Skeletal muscle tissue (tissue), 4 donors: ENCODE results near the gene APOB. TPM values are rescaled to one million over a fixed set of nuclear protein-coding genes. Genes with fewer than 3 reads are reported as not detected.

Experiments
- H3K27ac ChIP-seq: one replicate; pipeline ENCODE4 v1.7.0; 2013; ENCODE audit warnings: mild to moderate bottlenecking, low read depth, low read length, inconsistent platforms
- H3K27me3 ChIP-seq, 3 donors: one replicate each; pipeline ENCODE4 v1.7.0; 2013; ENCODE audit warnings: low read length in 3 of 3; ENCODE audit not compliant: control insufficient read depth in 3 of 3, insufficient read depth in 3 of 3
- H3K36me3 ChIP-seq, 3 donors: one replicate each; pipeline ENCODE4 v1.7.0; 2013; ENCODE audit warnings: low read length in 3 of 3; ENCODE audit not compliant: control insufficient read depth in 3 of 3, insufficient read depth in 3 of 3
- H3K4me1 ChIP-seq, 3 donors: one replicate each; pipeline ENCODE4 v1.7.0; 2013; ENCODE audit warnings: low read length in 3 of 3, mild to moderate bottlenecking in 3 of 3; ENCODE audit not compliant: control insufficient read depth in 3 of 3, insufficient read depth in 3 of 3
- H3K4me3 ChIP-seq, 3 donors: one replicate each; pipeline ENCODE4 v1.7.0; 2013; ENCODE audit warnings: low read length in 3 of 3
- H3K9ac ChIP-seq, 3 donors: one replicate each; pipeline ENCODE4 v1.7.0; 2013; ENCODE audit warnings: low read length in 3 of 3, mild to moderate bottlenecking in 3 of 3, moderate library complexity in 2 of 3, low read depth in 1 of 3
- H3K9me3 ChIP-seq, 3 donors: one replicate each; pipeline ENCODE4 v1.7.0; 2013; ENCODE audit warnings: low read length in 3 of 3; ENCODE audit not compliant: control insufficient read depth in 3 of 3
- total RNA-seq: library from RNA; depleted of rRNA; stranded (reverse); fragments of >200 nt; gene quantifications from one replicate; pipeline ENCODE4 v1.2.3, GENCODE V29; 2014
- donor health status: Osteomylitis.

APOB gene
- total RNA-seq, 1 donor from 2014 or later, result 0.52 TPM

DNA sequence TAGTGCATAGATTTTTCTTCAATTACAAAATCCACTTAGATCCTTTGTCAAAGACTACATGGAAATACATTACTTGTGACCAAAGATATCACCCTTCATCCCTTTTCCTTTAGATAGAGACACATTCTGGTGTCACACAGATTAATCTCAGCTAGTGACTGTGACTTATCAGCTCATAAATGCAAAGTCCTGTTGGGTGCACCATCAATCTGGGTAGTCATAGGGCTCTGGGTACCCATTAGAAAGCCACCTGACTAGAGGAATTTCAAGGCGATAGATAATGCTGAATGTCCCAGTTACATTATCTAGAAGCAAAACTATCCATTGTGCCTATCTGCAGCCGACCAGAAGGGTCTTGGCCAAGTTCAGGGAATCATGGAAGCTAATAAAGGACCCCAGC lies 2.6 kb upstream of the APOB start:
- no peak overlapping the region for H3K4me3 ChIP-seq
- H3K9ac ChIP-seq, result no peak overlapping the region
- no peaks in the 10 kb centered on the region for H3K36me3 ChIP-seq
- H3K27me3 ChIP-seq, result peaks cover 4 to 12% (median 10%) of the 10 kb centered on the region in 3 donors
- H3K27ac ChIP-seq, result no peak overlapping the region
- no peaks in the 10 kb centered on the region for H3K9me3 ChIP-seq
- peaks cover 5 to 8% (median 6%) of the 10 kb centered on the region in 3 donors for H3K4me1 ChIP-seq

GRCh38 chr2:21044694-21045371 lies 960 bp upstream of the APOB start:
- H3K4me1 ChIP-seq, result peaks cover 5 to 8% (median 6%) of the 10 kb centered on the region in 3 donors
- H3K4me3 ChIP-seq, result no peak overlapping the region
- H3K36me3 ChIP-seq, result no peaks in the 10 kb centered on the region
- H3K27me3 ChIP-seq, result peaks cover 4 to 12% (median 10%) of the 10 kb centered on the region in 3 donors
- no peak overlapping the region for H3K27ac ChIP-seq
- no peak overlapping the region for H3K9ac ChIP-seq
- no peaks in the 10 kb centered on the region for H3K9me3 ChIP-seq

DNA sequence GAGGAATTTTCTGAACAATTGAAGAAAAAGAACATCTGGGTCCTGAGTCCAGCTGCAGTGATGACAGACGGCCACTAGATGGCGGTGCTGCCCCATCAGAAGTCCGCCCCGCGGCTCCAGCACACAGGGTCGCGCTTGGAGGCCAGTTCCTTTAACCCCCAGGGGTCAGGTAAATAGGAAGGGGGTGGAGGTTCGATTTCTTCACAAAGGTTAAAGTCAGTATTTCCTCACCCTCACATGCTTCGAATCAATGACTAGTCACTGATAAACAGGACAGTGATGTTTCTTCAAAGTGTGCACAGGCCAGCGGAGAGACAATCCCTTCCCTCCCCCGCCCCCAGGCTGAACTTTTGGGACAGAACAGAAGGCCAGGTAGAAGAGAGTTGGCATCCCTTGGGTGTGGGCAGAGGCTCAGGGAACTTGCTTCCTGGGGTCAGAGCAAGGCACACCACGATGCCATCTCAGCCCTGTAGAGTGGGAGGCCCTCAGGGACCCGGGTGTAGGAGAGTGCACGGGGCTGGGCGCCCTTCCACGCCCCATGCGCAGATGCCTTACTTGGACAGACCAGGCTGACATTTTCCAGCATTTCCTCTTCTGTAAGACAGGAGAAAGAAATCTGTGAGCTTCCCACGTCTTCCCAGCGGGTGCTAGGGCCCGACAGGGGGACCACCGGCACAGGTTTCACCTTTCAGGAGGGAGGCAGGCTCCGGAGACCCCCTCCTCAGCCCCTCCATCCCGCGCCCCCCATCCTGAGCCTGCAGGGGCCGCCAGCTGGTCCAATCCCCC lies 722 bp downstream of the APOB start:
- Histone ChIP-seq H3K36me3 (no peaks in the 10 kb centered on the region), H3K4me1 (peaks cover 11 to 17% (median 12%) of the 10 kb centered on the region in 3 donors), H3K9ac (peak overlapping the region in 2 of 3 donors; percentile 51 to 54), H3K4me3 (peak overlapping the region; percentile 34 to 66 (median 66)), H3K27me3 (peaks cover 4 to 12% (median 10%) of the 10 kb centered on the region in 3 donors), H3K9me3 (no peaks in the 10 kb centered on the region), H3K27ac (no peak overlapping the region)

GRCh38 chr2:21042708-21042957 lies 1.2 kb downstream of the APOB start:
- no peaks in the 10 kb centered on the region for H3K9me3 ChIP-seq
- no peak overlapping the region for H3K27ac ChIP-seq
- peaks cover 11 to 17% (median 12%) of the 10 kb centered on the region in 3 donors for H3K4me1 ChIP-seq
- H3K9ac ChIP-seq, result no peak overlapping the region
- no peaks in the 10 kb centered on the region for H3K36me3 ChIP-seq
- peaks cover 4 to 12% (median 10%) of the 10 kb centered on the region in 3 donors for H3K27me3 ChIP-seq
- peak overlapping the region in 1 of 3 donors; percentile 66 for H3K4me3 ChIP-seq

DNA sequence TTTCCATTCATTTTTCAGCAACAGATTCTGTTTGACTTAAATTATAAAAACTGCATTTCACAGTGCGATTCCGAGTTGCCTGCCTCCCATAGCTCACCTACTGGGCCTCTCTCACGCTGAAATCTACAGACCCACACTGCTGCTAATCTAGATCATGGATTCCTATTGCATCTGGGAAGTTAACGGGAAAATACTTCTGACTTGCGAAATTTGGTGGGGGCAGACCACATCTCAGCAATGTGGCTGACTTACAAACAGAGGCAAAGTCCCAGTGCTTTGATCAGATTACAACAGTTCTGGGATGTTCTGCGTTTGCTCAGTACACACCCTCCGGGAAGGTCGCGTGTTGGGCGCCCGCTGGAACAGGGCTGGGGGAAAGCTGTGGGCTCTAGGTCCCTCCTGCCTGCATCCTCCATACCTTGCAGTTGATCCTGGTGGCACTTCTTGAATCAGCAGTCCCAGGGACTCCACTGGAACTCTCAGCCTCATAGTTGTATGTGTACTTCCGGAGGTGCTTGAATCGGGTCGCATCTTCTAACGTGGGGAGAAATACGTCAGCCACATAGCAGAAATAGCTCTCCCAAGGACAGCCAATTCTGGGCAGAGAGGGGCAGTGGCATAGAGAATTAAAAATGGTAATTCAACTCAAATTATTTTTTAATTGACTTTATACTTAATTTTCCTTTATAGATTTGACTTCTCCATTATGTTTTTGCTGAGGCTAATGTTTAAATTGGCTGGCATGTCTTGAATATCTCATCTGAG lies 1.7 kb downstream of the APOB start:
- peaks cover 4 to 12% (median 10%) of the 10 kb centered on the region in 3 donors for H3K27me3 ChIP-seq
- H3K9ac ChIP-seq, result no peak overlapping the region
- peaks cover 11 to 17% (median 12%) of the 10 kb centered on the region in 3 donors for H3K4me1 ChIP-seq
- no peak overlapping the region for H3K4me3 ChIP-seq
- H3K36me3 ChIP-seq, result no peaks in the 10 kb centered on the region
- no peak overlapping the region for H3K27ac ChIP-seq
- peaks cover 0 to under 1% (median 0%) of the 10 kb centered on the region in 3 donors for H3K9me3 ChIP-seq

- Histone ChIP-seq H3K9ac (no peak overlapping the region), H3K27me3 (peaks cover 4 to 12% (median 10%) of the 10 kb centered on the region in 3 donors), H3K36me3 (no peaks in the 10 kb centered on the region), H3K27ac (no peak overlapping the region), H3K4me1 (peaks cover 11 to 17% (median 12%) of the 10 kb centered on the region in 3 donors), H3K9me3 (peaks cover 0 to 3% (median 0%) of the 10 kb centered on the region in 3 donors), H3K4me3 (no peak overlapping the region)
Measured at GRCh38 chr2:21041462-21041861, 2.4 kb downstream of the APOB start.

GRCh38 chr2:21040468-21041377 lies 3.1 kb downstream of the APOB start:
- peaks cover 0 to 3% (median 0%) of the 10 kb centered on the region in 3 donors for H3K9me3 ChIP-seq
- peaks cover 4 to 12% (median 10%) of the 10 kb centered on the region in 3 donors for H3K27me3 ChIP-seq
- H3K27ac ChIP-seq, result no peak overlapping the region
- no peak overlapping the region for H3K9ac ChIP-seq
- no peaks in the 10 kb centered on the region for H3K36me3 ChIP-seq
- H3K4me3 ChIP-seq, result no peak overlapping the region
- peaks cover 11 to 17% (median 12%) of the 10 kb centered on the region in 3 donors for H3K4me1 ChIP-seq

GRCh38 chr2:21039979-21040467 lies 3.9 kb downstream of the APOB start:
- Histone ChIP-seq H3K27me3 (peaks cover 4 to 12% (median 10%) of the 10 kb centered on the region in 3 donors), H3K36me3 (no peaks in the 10 kb centered on the region), H3K4me1 (peaks cover 11 to 17% (median 12%) of the 10 kb centered on the region in 3 donors), H3K9me3 (peaks cover 0 to 3% (median 0%) of the 10 kb centered on the region in 3 donors), H3K27ac (no peak overlapping the region), H3K9ac (no peak overlapping the region), H3K4me3 (no peak overlapping the region)

DNA sequence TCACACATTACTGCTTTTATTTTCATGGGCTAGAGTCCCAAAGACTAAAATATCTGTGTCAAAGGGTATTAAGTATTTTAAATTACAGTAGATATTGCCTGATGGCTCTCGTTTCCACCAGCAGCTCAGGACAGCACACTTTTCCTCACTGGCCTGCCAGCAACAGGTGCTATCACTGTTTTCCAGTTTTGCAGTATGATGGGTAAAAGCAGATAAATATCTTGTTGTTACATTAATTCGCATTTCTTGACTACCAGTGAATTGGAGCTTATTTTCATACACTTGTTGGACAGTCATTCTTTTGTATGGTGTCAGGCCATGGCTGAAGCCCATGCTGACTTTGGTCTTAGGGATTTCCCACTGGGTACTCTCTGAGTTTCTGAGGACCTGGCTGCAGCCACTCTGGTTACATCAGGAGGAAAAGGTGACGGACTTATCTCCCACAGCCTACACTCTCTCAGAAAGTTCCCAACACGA lies 4.8 kb downstream of the APOB start:
- Histone ChIP-seq H3K27me3 (peaks cover 3 to 9% (median 4%) of the 10 kb centered on the region in 3 donors), H3K4me3 (peak overlapping the region in 1 of 3 donors; percentile 0), H3K9me3 (peaks cover 0 to 3% (median 0%) of the 10 kb centered on the region in 3 donors), H3K27ac (no peak overlapping the region), H3K4me1 (peaks cover 11 to 17% (median 12%) of the 10 kb centered on the region in 3 donors), H3K9ac (no peak overlapping the region), H3K36me3 (no peaks in the 10 kb centered on the region)
